GM23338 (cell line): Measurements from ENCODE around the gene STX16. TPM values are rescaled to one million over a fixed set of nuclear protein-coding genes. Genes with fewer than 3 reads are reported as not detected.

Experiments
- ATAC-seq: fragments of 200-7000 bp; cut with Tn5 transposase; 3 replicates; pipeline ENCODE4 v1.9.1; 2020
- DNase-seq: peaks from one replicate; pipeline ENCODE4 v3.0.0-alpha.2; 2015; ENCODE audit warnings: low spot score
- H2AFZ ChIP-seq: fragments of 200-600 bp; sonication (generic); 2 replicates; pipeline ENCODE4 v1.8.0; 2016; ENCODE audit warnings: antibody characterized with exemption, mild to moderate bottlenecking, moderate library complexity
- H3F3A ChIP-seq: fragments of 200-600 bp; sonication (generic); replicated peaks from 2 replicates; pipeline ENCODE4 v1.8.0; 2017; ENCODE audit warnings: antibody characterized with exemption, mixed run types, low read depth
- H3K27ac ChIP-seq: fragments of 200-600 bp; sonication (generic); 2 replicates; pipeline ENCODE4 v1.6.1; 2016; ENCODE audit warnings: low read depth
- H3K27me3 ChIP-seq: fragments of 200-600 bp; sonication (generic); 2 replicates; pipeline ENCODE4 v1.8.0; 2016; ENCODE audit warnings: mild to moderate bottlenecking, mixed run types, moderate library complexity; ENCODE audit not compliant: insufficient read depth
- H3K36me3 ChIP-seq: fragments of 200-600 bp; sonication (generic); 2 replicates; pipeline ENCODE4 v1.8.0; 2016; ENCODE audit warnings: mild to moderate bottlenecking; ENCODE audit not compliant: insufficient read depth
- H3K4me1 ChIP-seq: fragments of 200-600 bp; sonication (generic); 2 replicates; pipeline ENCODE4 v1.8.0; 2016; ENCODE audit warnings: mild to moderate bottlenecking, moderate library complexity; ENCODE audit not compliant: insufficient read depth
- H3K4me2 ChIP-seq: fragments of 200-600 bp; sonication (generic); 2 replicates; pipeline ENCODE4 v1.7.1; 2017; ENCODE audit warnings: mixed run types
- H3K4me3 ChIP-seq: fragments of 200-600 bp; sonication (generic); 2 replicates; pipeline ENCODE4 v1.6.1; 2016; ENCODE audit warnings: mixed run types
- H3K79me2 ChIP-seq: fragments of 200-600 bp; sonication (generic); replicated peaks from 2 replicates; pipeline ENCODE4 v1.8.0; 2017; ENCODE audit warnings: mild to moderate bottlenecking; ENCODE audit not compliant: insufficient read depth
- H3K9me2 ChIP-seq: fragments of 200-600 bp; sonication (generic); 2 replicates; pipeline ENCODE4 v1.8.0; 2017; ENCODE audit not compliant: insufficient read depth
- H4K20me1 ChIP-seq: fragments of 200-600 bp; sonication (generic); replicated peaks from 2 replicates; pipeline ENCODE4 v1.8.0; 2017; ENCODE audit warnings: mild to moderate bottlenecking; ENCODE audit not compliant: insufficient read depth
- H3K27ac Mint-ChIP-seq: 2 replicates; pipeline ENCODE4 v1.8.0; 2020; ENCODE audit warnings: inconsistent platforms, mild to moderate bottlenecking, moderate library complexity, mixed read lengths
- H3K27me3 Mint-ChIP-seq: 3 replicates; pipeline ENCODE4 v1.8.0; 2022; ENCODE audit warnings: low read depth, mild to moderate bottlenecking, moderate library complexity, mixed read lengths, inconsistent platforms; ENCODE audit not compliant: insufficient read depth, poor library complexity
- H3K36me3 Mint-ChIP-seq: 3 replicates; pipeline ENCODE4 v1.8.0; 2021; ENCODE audit warnings: low read depth, mild to moderate bottlenecking, inconsistent platforms, moderate library complexity, mixed read lengths
- H3K4me1 Mint-ChIP-seq: 3 replicates; pipeline ENCODE4 v1.8.0; 2020; ENCODE audit warnings: mild to moderate bottlenecking, inconsistent platforms, mixed read lengths
- H3K4me3 Mint-ChIP-seq: 3 replicates; pipeline ENCODE4 v1.8.0; 2021; ENCODE audit warnings: moderate library complexity, mild to moderate bottlenecking, inconsistent platforms, mixed read lengths
- H3K9me3 Mint-ChIP-seq: 3 replicates; pipeline ENCODE4 v1.8.0; 2020; ENCODE audit warnings: moderate library complexity, mild to moderate bottlenecking, inconsistent platforms, mixed read lengths
- EZH2 ChIP-seq: fragments of 200-600 bp; sonication (generic); IDR thresholded peaks from one replicate; pipeline ENCODE4 v1.8.0; 2017; ENCODE audit warnings: antibody characterized with exemption, mild to moderate bottlenecking, low read depth; ENCODE audit not compliant: unreplicated experiment
- EZH2phosphoT487 ChIP-seq: fragments of 200-600 bp; sonication (generic); IDR thresholded peaks from one replicate; pipeline ENCODE4 v1.8.1; 2018; ENCODE audit warnings: antibody characterized with exemption; ENCODE audit not compliant: unreplicated experiment
- POLR2AphosphoS5 ChIP-seq: IDR thresholded peaks from 2 replicates; pipeline ENCODE4 v1.6.1; 2016; ENCODE audit warnings: antibody characterized with exemption, low read depth
- STAT1 ChIP-seq: IDR thresholded peaks from one replicate; pipeline ENCODE4 v1.6.1; 2016; ENCODE audit warnings: antibody characterized with exemption; ENCODE audit not compliant: unreplicated experiment
- polyA plus RNA-seq: library from polyadenylated mRNA; unstranded; fragments of >200 nt; fragmentation: Nextera tagmentation; extraction: Ambion mirVana; gene quantifications from 2 replicates; pipeline ENCODE4 v1.2.1, GENCODE V29; 2016
- total RNA-seq: library from RNA; depleted of rRNA; stranded (reverse); fragments of >200 nt; shearing (Covaris generic); gene quantifications from 2 replicates; pipeline ENCODE4 v1.2.3, GENCODE V29; 2014
- TF ChIP-seq, protein P1 (sequence below): IDR thresholded peaks from one replicate; pipeline ENCODE4 v1.6.1; 2018; ENCODE audit warnings: antibody characterized with exemption; ENCODE audit not compliant: unreplicated experiment
- TF ChIP-seq, protein P2 (sequence below), 2 experiments: fragments of 200-600 bp in 1 of 2; sonication (generic) in 1 of 2; conservative IDR thresholded peaks; 2 replicates each; pipeline versions ENCODE4 v1.5.1 to v1.6.1; 2016 to 2017; ENCODE audit warnings: antibody characterized with exemption in 2 of 2, low read depth in 2 of 2, mild to moderate bottlenecking in 2 of 2, moderate library complexity in 1 of 2
- TF ChIP-seq, protein P3 (sequence below): IDR thresholded peaks from 2 replicates; pipeline ENCODE4 v1.6.1; 2016; ENCODE audit warnings: antibody characterized with exemption

Gene STX16
- total and polyA plus RNA-seq, 2 experiments from 2014 or later, result 31.2 to 70.5 TPM

DNA sequence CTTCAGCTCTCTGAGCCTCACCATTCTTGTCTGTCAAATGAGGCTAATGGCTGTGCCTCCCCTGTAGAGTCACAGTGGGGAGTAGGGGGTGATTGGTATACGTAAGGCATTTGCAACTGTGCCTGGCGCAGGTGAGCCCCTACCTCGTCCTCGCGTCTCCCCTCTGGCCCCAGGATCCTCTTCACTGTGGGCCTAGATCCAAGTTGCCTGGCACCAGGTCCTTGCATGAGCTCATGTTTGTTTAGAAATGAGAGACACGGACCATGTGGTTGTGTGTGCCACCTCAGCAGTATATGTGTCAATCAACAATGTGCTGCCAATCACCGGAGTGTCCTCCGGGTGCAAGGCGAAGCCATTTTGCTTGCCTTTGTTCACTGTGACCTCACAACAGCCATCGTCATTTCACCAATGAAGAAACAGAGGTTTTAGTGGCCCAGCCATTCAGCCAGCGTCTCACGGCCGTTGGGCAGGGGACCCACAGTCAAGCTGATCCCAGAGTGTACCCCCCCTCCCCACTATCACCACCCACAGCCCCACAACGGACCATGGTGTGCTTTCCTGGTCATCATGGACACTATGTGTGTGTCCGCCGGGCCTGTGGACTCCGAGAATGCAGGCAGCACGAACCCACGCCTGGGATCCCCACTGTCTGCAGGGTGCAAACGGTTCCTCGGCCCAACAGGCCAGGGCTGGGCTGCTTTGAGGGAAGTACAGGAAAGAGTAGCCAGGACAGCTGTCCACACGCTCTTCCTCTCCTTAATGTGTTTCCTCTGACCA lies 35.9 kb upstream of the STX16 start:
- H3K9me3 Mint-ChIP-seq, result peaks cover 37% of the 10 kb centered on the region
- H3K79me2 ChIP-seq, result no peaks in the 10 kb centered on the region
- H3K27ac ChIP-seq, result no peak overlapping the region
- no peaks in the 10 kb centered on the region for H3K36me3 ChIP-seq
- H3K27me3 ChIP-seq, result peaks cover 11% of the 10 kb centered on the region
- H3K9me2 ChIP-seq, result no peaks in the 10 kb centered on the region; the same call in 1 of the 2 replicates
- H2AFZ ChIP-seq, result no peak overlapping the region
- H4K20me1 ChIP-seq, result no peaks in the 10 kb centered on the region
- ATAC-seq (no peak), DNase-seq (no peak)
- H3K4me2 ChIP-seq, result no peak overlapping the region
- H3K4me1 Mint-ChIP-seq, result peaks cover 16% of the 10 kb centered on the region
- peaks cover 23% of the 10 kb centered on the region for H3K36me3 Mint-ChIP-seq
- TF ChIP-seq EZH2phosphoT487 (no peak), EZH2 (no peak), STAT1 (no peak), POLR2AphosphoS5 (no peak)
- TF ChIP-seq, protein P1, sequence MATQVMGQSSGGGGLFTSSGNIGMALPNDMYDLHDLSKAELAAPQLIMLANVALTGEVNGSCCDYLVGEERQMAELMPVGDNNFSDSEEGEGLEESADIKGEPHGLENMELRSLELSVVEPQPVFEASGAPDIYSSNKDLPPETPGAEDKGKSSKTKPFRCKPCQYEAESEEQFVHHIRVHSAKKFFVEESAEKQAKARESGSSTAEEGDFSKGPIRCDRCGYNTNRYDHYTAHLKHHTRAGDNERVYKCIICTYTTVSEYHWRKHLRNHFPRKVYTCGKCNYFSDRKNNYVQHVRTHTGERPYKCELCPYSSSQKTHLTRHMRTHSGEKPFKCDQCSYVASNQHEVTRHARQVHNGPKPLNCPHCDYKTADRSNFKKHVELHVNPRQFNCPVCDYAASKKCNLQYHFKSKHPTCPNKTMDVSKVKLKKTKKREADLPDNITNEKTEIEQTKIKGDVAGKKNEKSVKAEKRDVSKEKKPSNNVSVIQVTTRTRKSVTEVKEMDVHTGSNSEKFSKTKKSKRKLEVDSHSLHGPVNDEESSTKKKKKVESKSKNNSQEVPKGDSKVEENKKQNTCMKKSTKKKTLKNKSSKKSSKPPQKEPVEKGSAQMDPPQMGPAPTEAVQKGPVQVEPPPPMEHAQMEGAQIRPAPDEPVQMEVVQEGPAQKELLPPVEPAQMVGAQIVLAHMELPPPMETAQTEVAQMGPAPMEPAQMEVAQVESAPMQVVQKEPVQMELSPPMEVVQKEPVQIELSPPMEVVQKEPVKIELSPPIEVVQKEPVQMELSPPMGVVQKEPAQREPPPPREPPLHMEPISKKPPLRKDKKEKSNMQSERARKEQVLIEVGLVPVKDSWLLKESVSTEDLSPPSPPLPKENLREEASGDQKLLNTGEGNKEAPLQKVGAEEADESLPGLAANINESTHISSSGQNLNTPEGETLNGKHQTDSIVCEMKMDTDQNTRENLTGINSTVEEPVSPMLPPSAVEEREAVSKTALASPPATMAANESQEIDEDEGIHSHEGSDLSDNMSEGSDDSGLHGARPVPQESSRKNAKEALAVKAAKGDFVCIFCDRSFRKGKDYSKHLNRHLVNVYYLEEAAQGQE, result no peak
- TF ChIP-seq, protein P2, sequence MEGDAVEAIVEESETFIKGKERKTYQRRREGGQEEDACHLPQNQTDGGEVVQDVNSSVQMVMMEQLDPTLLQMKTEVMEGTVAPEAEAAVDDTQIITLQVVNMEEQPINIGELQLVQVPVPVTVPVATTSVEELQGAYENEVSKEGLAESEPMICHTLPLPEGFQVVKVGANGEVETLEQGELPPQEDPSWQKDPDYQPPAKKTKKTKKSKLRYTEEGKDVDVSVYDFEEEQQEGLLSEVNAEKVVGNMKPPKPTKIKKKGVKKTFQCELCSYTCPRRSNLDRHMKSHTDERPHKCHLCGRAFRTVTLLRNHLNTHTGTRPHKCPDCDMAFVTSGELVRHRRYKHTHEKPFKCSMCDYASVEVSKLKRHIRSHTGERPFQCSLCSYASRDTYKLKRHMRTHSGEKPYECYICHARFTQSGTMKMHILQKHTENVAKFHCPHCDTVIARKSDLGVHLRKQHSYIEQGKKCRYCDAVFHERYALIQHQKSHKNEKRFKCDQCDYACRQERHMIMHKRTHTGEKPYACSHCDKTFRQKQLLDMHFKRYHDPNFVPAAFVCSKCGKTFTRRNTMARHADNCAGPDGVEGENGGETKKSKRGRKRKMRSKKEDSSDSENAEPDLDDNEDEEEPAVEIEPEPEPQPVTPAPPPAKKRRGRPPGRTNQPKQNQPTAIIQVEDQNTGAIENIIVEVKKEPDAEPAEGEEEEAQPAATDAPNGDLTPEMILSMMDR (conservative IDR thresholded peaks at IDR 0.05; ENCODE audit: low read depth in 2 of 2), result no peak
- H3F3A ChIP-seq, result 0 out of 2 replicates have a peak, but pooled peaks cover 4% of the 10 kb centered on the region
- peaks cover 12% of the 10 kb centered on the region for H3K4me1 ChIP-seq
- no peak overlapping the region for H3K4me3 Mint-ChIP-seq
- H3K4me3 ChIP-seq, result no peak overlapping the region
- peaks cover 20% of the 10 kb centered on the region for H3K27me3 Mint-ChIP-seq
- no peak overlapping the region for H3K27ac Mint-ChIP-seq

DNA sequence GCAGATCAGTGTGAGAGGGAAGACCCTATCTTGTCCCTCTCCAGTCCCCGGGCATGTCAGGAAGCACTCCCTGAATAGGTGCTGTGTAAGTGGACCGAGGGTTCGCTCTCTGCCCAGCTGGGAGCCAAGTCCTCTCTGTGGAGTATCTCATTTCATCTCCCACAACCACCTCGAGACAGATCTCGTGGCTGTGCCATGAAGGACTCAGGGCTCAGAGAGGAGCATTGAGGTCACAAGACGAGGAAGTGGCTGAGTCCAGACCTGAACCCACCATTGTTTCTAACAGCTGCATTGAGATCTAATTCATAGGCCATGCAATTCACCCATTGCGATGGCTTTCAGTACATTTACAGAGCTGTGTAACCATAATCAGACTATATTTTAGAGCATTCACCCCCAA lies 34.7 kb upstream of the STX16 start:
- Histone ChIP-seq H4K20me1 (no peaks in the 10 kb centered on the region), H3F3A (0 out of 2 replicates have a peak, but pooled peaks cover 4% of the 10 kb centered on the region), H3K4me1 (peaks cover 12% of the 10 kb centered on the region), H3K4me3 (no peak overlapping the region), H3K4me2 (no peak overlapping the region), H3K9me2 (no peaks in the 10 kb centered on the region; the same call in 1 of the 2 replicates), H3K36me3 (no peaks in the 10 kb centered on the region), H3K27ac (no peak overlapping the region), H2AFZ (no peak overlapping the region), H3K27me3 (peaks cover 11% of the 10 kb centered on the region), H3K79me2 (no peaks in the 10 kb centered on the region)
- H3K27ac Mint-ChIP-seq, result no peak overlapping the region
- H3K9me3 Mint-ChIP-seq, result peaks cover 41% of the 10 kb centered on the region
- ATAC-seq (no peak), DNase-seq (no peak)
- H3K4me3 Mint-ChIP-seq, result no peak overlapping the region
- H3K27me3 Mint-ChIP-seq, result peaks cover 21% of the 10 kb centered on the region
- peaks cover 28% of the 10 kb centered on the region for H3K36me3 Mint-ChIP-seq
- H3K4me1 Mint-ChIP-seq, result peaks cover 16% of the 10 kb centered on the region
- TF ChIP-seq, protein P3, sequence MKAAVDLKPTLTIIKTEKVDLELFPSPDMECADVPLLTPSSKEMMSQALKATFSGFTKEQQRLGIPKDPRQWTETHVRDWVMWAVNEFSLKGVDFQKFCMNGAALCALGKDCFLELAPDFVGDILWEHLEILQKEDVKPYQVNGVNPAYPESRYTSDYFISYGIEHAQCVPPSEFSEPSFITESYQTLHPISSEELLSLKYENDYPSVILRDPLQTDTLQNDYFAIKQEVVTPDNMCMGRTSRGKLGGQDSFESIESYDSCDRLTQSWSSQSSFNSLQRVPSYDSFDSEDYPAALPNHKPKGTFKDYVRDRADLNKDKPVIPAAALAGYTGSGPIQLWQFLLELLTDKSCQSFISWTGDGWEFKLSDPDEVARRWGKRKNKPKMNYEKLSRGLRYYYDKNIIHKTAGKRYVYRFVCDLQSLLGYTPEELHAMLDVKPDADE, result no peak
- TF ChIP-seq, protein P1, result no peak
- no peak for TF ChIP-seq POLR2AphosphoS5
